22Rv1 (cell line): Measurements from ENCODE around the gene CFAP251.

Experiments
- H3K27ac ChIP-seq: fragments of 450-650 bp; 2 replicates; pipeline ENCODE4 v1.5.1; 2017
- CTCF ChIP-seq: fragments of 450-650 bp; IDR thresholded peaks from 2 replicates; pipeline ENCODE4 v1.5.1; 2017; ENCODE audit warnings: mild to moderate bottlenecking
- ZFX ChIP-seq: fragments of 450-650 bp; IDR thresholded peaks from 2 replicates; pipeline ENCODE4 v1.6.1; 2017; ENCODE audit warnings: antibody characterized with exemption, borderline replicate concordance

The CFAP251 gene

GRCh38 chr12:122013136-122013535 lies 94.7 kb downstream of the CFAP251 start:
- no peak for TF ChIP-seq ZFX
- no peak for TF ChIP-seq CTCF
- no peak overlapping the region for H3K27ac ChIP-seq

- TF ChIP-seq ZFX (no peak), CTCF (no peak)
- H3K27ac ChIP-seq = no peak overlapping the region
Observed at GRCh38 chr12:122013791-122014590, 95.6 kb downstream of the CFAP251 start.

DNA sequence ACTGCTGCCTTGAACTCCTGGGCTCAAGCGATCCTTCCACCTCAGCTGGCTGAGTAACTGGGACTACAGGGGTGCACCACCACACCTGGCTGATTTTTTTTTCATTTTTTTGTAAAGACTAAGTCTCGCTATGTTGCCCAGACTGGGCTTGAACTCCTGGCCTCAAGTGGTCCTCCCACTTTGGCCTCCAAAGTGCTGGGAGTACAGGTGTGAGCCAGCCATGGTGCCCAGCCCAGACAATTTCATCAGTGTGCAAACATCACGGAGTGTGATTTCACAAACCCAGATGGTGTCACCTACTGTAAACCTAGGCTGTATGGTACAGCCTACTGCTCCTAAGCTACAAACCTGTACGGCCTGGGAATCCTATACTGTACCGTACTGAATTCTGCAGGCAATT lies 96.4 kb downstream of the CFAP251 start:
- H3K27ac ChIP-seq = no peak overlapping the region
- TF ChIP-seq ZFX (no peak), CTCF (no peak)

DNA sequence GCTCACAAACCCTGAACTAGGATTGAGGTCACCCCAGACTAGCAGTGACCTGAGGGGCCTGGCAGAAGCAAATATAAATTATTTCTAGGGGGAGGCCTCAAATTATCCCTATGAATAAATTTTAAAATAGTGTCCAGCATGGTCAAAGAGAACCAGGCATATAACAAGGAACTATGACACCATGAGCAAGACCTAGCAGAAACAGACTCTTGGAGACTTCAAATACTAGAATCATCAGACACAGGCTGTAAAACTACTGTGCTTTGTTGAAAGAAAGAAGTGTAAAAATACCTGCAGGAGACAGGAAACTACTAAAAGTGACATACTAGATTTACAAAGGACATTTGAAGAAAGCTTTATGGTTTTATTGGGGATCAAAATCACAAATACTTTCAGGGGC lies 100.1 kb downstream of the CFAP251 start:
- H3K27ac ChIP-seq = no peak overlapping the region
- TF ChIP-seq CTCF (no peak), ZFX (no peak)

- no peak for TF ChIP-seq CTCF
- no peak for TF ChIP-seq ZFX
- no peak overlapping the region for H3K27ac ChIP-seq
Observed at GRCh38 chr12:122018937-122019336, 100.5 kb downstream of the CFAP251 start.

GRCh38 chr12:122020795-122021192 lies 102.4 kb downstream of the CFAP251 start:
- H3K27ac ChIP-seq = no peak overlapping the region
- TF ChIP-seq CTCF (no peak), ZFX (no peak)

- TF ChIP-seq CTCF (0 out of 2 replicates have a peak, but pooled peaks have one; percentile 6), ZFX (no peak)
- peak overlapping the region; percentile 87 for H3K27ac ChIP-seq
Observed at GRCh38 chr12:122021193-122021821, 102.9 kb downstream of the CFAP251 start.
